NOMO-1 treated with dmso at 0.1 percent for 144 hours (cell line): ENCODE results near the gene PDGFB.

Experiments used
- DNase-seq: peaks from one replicate; lab custom pipeline; 2025; ENCODE audit not compliant: unreplicated experiment; lab: John Stamatoyannopoulos, UW

Gene PDGFB

GRCh38 chr22:39277142-39277607, 32.4 kb upstream of the PDGFB start:
- DNase-seq, result peak; percentile 12

GRCh38 chr22:39276440-39277141, 31.8 kb upstream of the PDGFB start:
- DNase-seq, result no peak

GRCh38 chr22:39275814-39276439, 31.1 kb upstream of the PDGFB start:
- no peak for DNase-seq

GRCh38 chr22:39273950-39274887, 29.4 kb upstream of the PDGFB start:
- no peak for DNase-seq

GRCh38 chr22:39270792-39271191, 26.0 kb upstream of the PDGFB start:
- DNase-seq, result no peak

GRCh38 chr22:39270280-39270679, 25.5 kb upstream of the PDGFB start:
- no peak for DNase-seq

- no peak for DNase-seq
Observed at GRCh38 chr22:39269095-39269790, 24.5 kb upstream of the PDGFB start.

- no peak for DNase-seq
Observed at GRCh38 chr22:39268645-39269044, 23.9 kb upstream of the PDGFB start.

GRCh38 chr22:39267974-39268373, 23.2 kb upstream of the PDGFB start:
- no peak for DNase-seq

GRCh38 chr22:39266398-39267030, 21.7 kb upstream of the PDGFB start:
- DNase-seq, result peak; percentile 63

- DNase-seq, result no peak
Observed at GRCh38 chr22:39265143-39265886, 20.5 kb upstream of the PDGFB start.

GRCh38 chr22:39264349-39265038, 19.7 kb upstream of the PDGFB start:
- peak; percentile 26 for DNase-seq

- DNase-seq, result no peak
Observed at GRCh38 chr22:39263626-39264348, 19.0 kb upstream of the PDGFB start.

- DNase-seq, result no peak
Observed at GRCh38 chr22:39259666-39260065, 14.9 kb upstream of the PDGFB start.

GRCh38 chr22:39257901-39258475, 13.2 kb upstream of the PDGFB start:
- DNase-seq, result no peak

GRCh38 chr22:39256979-39257378, 12.2 kb upstream of the PDGFB start:
- DNase-seq, result no peak

- no peak for DNase-seq
Observed at GRCh38 chr22:39256186-39256552, 11.4 kb upstream of the PDGFB start.

GRCh38 chr22:39255449-39256185, 10.8 kb upstream of the PDGFB start:
- no peak for DNase-seq
